ENCODE measurements around the gene MROH7. TPM values are rescaled to one million over a fixed set of nuclear protein-coding genes. Genes with fewer than 3 reads are reported as not detected.

MROH7 gene
- total and polyA plus RNA-seq, 8 donors: 0.68 to 33.8 (median 5.2) TPM

- intact Hi-C loops (cut with DNase I; ENCODE audit: low total_unique reads): no loop called here
- TF ChIP-seq POLR2A (IDR thresholded peaks at IDR 0.05) (no peak), EP300 (IDR thresholded peaks at IDR 0.05) (no peak), CTCF (IDR thresholded peaks at IDR 0.05) (no peak), POLR2AphosphoS5 (IDR thresholded peaks at IDR 0.05) (no peak)
- Histone ChIP-seq H3K4me3 (no peak overlapping the region), H3K9me3 (no peaks in the 10 kb centered on the region), H3K36me3 (peaks cover 0 to 16% (median 0%) of the 10 kb centered on the region in 4 donors), H3K4me1 (no peaks in the 10 kb centered on the region), H3K27ac (no peak overlapping the region), H3K27me3 (no peaks in the 10 kb centered on the region)
- no peak for DNase-seq
- WGBS, 5 donors: 85 to 90% (median 88%) methylated on average over 8 of the region's 8 CpGs
Measured at GRCh38 chr1:54694771-54695170, 53.2 kb downstream of the MROH7 start.

- WGBS, 5 donors: 85 to 88% (median 86%) methylated on average over 15 of the region's 15 CpGs
- no peak for TF ChIP-seq POLR2AphosphoS5 (IDR thresholded peaks at IDR 0.05)
- TF ChIP-seq EP300 (IDR thresholded peaks at IDR 0.05): no peak
- no peak for TF ChIP-seq CTCF (IDR thresholded peaks at IDR 0.05)
- no peak for TF ChIP-seq POLR2A (IDR thresholded peaks at IDR 0.05)
- H3K27ac ChIP-seq: no peak overlapping the region
- H3K27me3 ChIP-seq: no peaks in the 10 kb centered on the region
- no peaks in the 10 kb centered on the region for H3K9me3 ChIP-seq
- no peak for DNase-seq
- intact Hi-C loops (cut with DNase I; ENCODE audit: low total_unique reads): no loop called here
- H3K4me1 ChIP-seq: no peaks in the 10 kb centered on the region
- no peak overlapping the region for H3K4me3 ChIP-seq
- H3K36me3 ChIP-seq: peaks cover 0 to 19% (median 0%) of the 10 kb centered on the region in 4 donors
Measured at GRCh38 chr1:54695221-54695620, 53.6 kb downstream of the MROH7 start.

- TF ChIP-seq EP300 (IDR thresholded peaks at IDR 0.05) (no peak), POLR2A (IDR thresholded peaks at IDR 0.05) (no peak), POLR2AphosphoS5 (IDR thresholded peaks at IDR 0.05) (no peak), CTCF (IDR thresholded peaks at IDR 0.05) (no peak)
- Histone ChIP-seq H3K36me3 (peaks cover 0 to 23% (median 0%) of the 10 kb centered on the region in 4 donors), H3K27me3 (no peaks in the 10 kb centered on the region), H3K4me1 (no peaks in the 10 kb centered on the region), H3K4me3 (no peak overlapping the region), H3K27ac (no peak overlapping the region), H3K9me3 (no peaks in the 10 kb centered on the region)
- no peak for DNase-seq
- intact Hi-C loops (cut with DNase I; ENCODE audit: low total_unique reads): no loop called here
- WGBS, 5 donors: 73 to 94% (median 83%) methylated on average over 1 of the region's 1 CpG
Measured at GRCh38 chr1:54695764-54696163, 54.2 kb downstream of the MROH7 start.

- no peak overlapping the region for H3K27ac ChIP-seq
- no peak for DNase-seq
- TF ChIP-seq POLR2AphosphoS5 (IDR thresholded peaks at IDR 0.05): no peak
- no peak for TF ChIP-seq CTCF (IDR thresholded peaks at IDR 0.05)
- no peak for TF ChIP-seq EP300 (IDR thresholded peaks at IDR 0.05)
- TF ChIP-seq POLR2A (IDR thresholded peaks at IDR 0.05): no peak
- no peaks in the 10 kb centered on the region for H3K9me3 ChIP-seq
- 81 to 89% (median 85%) methylated on average over 3 of the region's 3 CpGs for WGBS, 5 donors
- intact Hi-C loops (cut with DNase I; ENCODE audit: low total_unique reads): no loop called here
- no peaks in the 10 kb centered on the region for H3K27me3 ChIP-seq
- H3K4me3 ChIP-seq: no peak overlapping the region
- peaks cover 0 to 28% (median 0%) of the 10 kb centered on the region in 4 donors for H3K36me3 ChIP-seq
- no peaks in the 10 kb centered on the region for H3K4me1 ChIP-seq
Measured at GRCh38 chr1:54696262-54696661, 54.7 kb downstream of the MROH7 start.
